ENCODE measurements around the gene SUN3. TPM values are rescaled to one million over a fixed set of nuclear protein-coding genes. Genes with fewer than 3 reads are reported as not detected.

The SUN3 gene
- total and polyA plus RNA-seq, 2 donors: 1.1 to 1.3 TPM

DNA sequence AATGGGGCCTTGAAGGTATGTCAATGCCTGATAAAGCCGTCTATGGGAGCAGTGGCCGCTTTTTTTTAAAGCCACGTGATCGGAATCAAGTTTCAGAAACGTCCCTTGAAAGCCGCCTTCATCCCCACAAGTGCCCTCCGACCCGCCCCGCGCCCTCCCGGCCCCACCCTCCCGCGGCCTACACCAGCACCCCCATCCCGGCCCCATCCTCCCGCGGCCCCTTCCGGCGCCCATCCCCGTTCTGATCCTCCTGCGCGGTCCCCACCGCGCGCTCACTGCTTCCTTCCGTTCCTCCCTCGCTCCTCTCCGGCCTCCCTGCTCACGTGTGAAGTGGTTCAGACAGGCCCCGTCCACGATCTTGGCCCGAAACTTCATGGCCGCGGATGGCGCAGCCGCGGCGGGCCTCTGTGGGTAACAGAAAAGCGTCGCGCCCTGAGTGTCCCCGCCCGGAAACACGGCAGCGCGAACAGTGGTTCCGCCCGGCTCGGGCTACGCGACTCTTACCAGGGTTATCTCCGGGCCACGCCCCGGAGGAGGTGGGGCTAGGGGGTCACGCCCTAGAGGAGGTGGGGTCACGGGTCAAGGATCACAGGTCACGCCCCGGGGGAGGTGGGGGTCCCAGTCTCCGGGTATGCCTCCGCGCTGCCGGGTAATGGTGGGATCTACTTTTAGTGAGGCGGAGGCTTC is 49.6 kb downstream of the SUN3 start, which contains the start of gene HUS1:
HUS1 (minus strand) TSS at position 471 of the 687 bp plus-strand sequence; CDS start at position 375, 96 bp downstream.
- Histone ChIP-seq H3K27me3 (ENCODE audit: control insufficient read depth in 2 of 2, insufficient read depth in 1 of 2, low read length in 1 of 2) (no peaks in the 10 kb centered on the region), H3K4me3 (ENCODE audit: low read length in 2 of 2) (peak within 1 kb of the TSS; percentile 58 to 88), H3K9me3 (ENCODE audit: control insufficient read depth in 2 of 2, insufficient read depth in 1 of 2, low read length in 1 of 2) (no peaks in the 10 kb centered on the region), H3K4me1 (ENCODE audit: control insufficient read depth in 2 of 2, insufficient read depth in 2 of 2, low read length in 2 of 2) (peaks cover 3 to 9% of the 10 kb centered on the region in 2 donors), H3K27ac (ENCODE audit: low read depth in 1 of 2, low read length in 1 of 2) (peak within 1 kb of the TSS; percentile 91 to 93), H3K36me3 (ENCODE audit: control insufficient read depth in 2 of 2, insufficient read depth in 2 of 2, low read length in 1 of 2) (peaks cover 32 to 35% of the 10 kb centered on the region in 2 donors)
- DNase-seq (ENCODE audit: low read depth in 6 of 9, low spot score in 9 of 9): peak; percentile 73 to 95 (median 86)
- WGBS: 3% methylated on average over 62 of the region's 62 CpGs

- H3K27me3 ChIP-seq (ENCODE audit: control insufficient read depth in 2 of 2, insufficient read depth in 1 of 2, low read length in 1 of 2): no peaks in the 10 kb centered on the region
- WGBS: 29% methylated on average over 4 of the region's 4 CpGs
- peak in 2 of 9 donors; percentile 18 for DNase-seq (ENCODE audit: low read depth in 6 of 9, low spot score in 9 of 9)
- H3K4me3 ChIP-seq (ENCODE audit: low read length in 2 of 2): peak overlapping the region; percentile 58 to 88
- H3K27ac ChIP-seq (ENCODE audit: low read depth in 1 of 2, low read length in 1 of 2): peak overlapping the region; percentile 91 to 93
- H3K9me3 ChIP-seq (ENCODE audit: control insufficient read depth in 2 of 2, insufficient read depth in 1 of 2, low read length in 1 of 2): no peaks in the 10 kb centered on the region
- H3K4me1 ChIP-seq (ENCODE audit: control insufficient read depth in 2 of 2, insufficient read depth in 2 of 2, low read length in 2 of 2): peaks cover 3 to 9% of the 10 kb centered on the region in 2 donors
- peaks cover 38 to 40% of the 10 kb centered on the region in 2 donors for H3K36me3 ChIP-seq (ENCODE audit: control insufficient read depth in 2 of 2, insufficient read depth in 2 of 2, low read length in 1 of 2)
These were observed 50.1 kb downstream of the SUN3 start for GRCh38 chr7:47978790-47979144.

DNA sequence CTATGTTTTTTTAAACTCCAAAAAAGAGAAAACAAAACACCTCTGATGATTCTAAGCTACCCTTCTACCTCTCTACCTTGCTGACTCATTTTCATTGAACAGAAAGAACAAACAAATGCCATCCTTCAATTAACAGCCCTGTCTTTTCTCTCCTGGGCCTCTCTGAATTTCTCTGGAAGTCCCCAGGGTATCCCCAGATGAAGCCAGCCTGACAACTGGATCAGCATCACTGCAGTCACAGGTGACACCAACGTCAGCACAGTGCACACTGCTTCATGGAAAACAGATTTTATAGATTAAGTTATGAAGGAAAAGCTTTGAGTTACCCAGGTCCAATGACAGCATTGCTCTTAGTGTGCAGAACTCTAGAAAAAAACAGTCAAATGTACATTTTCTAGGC is 55.2 kb downstream of the SUN3 start:
- H3K27me3 ChIP-seq (ENCODE audit: control insufficient read depth in 2 of 2, insufficient read depth in 1 of 2, low read length in 1 of 2): no peaks in the 10 kb centered on the region
- no peak for DNase-seq (ENCODE audit: low read depth in 6 of 9, low spot score in 9 of 9)
- no peaks in the 10 kb centered on the region for H3K9me3 ChIP-seq (ENCODE audit: control insufficient read depth in 2 of 2, insufficient read depth in 1 of 2, low read length in 1 of 2)
- H3K4me3 ChIP-seq (ENCODE audit: low read length in 2 of 2): no peak overlapping the region
- H3K36me3 ChIP-seq (ENCODE audit: control insufficient read depth in 2 of 2, insufficient read depth in 2 of 2, low read length in 1 of 2): peaks cover 43 to 61% of the 10 kb centered on the region in 2 donors
- no peak overlapping the region for H3K27ac ChIP-seq (ENCODE audit: low read depth in 1 of 2, low read length in 1 of 2)
- peaks cover 2 to 5% of the 10 kb centered on the region in 2 donors for H3K4me1 ChIP-seq (ENCODE audit: control insufficient read depth in 2 of 2, insufficient read depth in 2 of 2, low read length in 2 of 2)
- 91% methylated on average over 1 of the region's 1 CpG for WGBS

- no peak for DNase-seq (ENCODE audit: low read depth in 6 of 9, low spot score in 9 of 9)
- Histone ChIP-seq H3K36me3 (ENCODE audit: control insufficient read depth in 2 of 2, insufficient read depth in 2 of 2, low read length in 1 of 2) (peaks cover 40 to 66% of the 10 kb centered on the region in 2 donors), H3K27ac (ENCODE audit: low read depth in 1 of 2, low read length in 1 of 2) (no peak overlapping the region), H3K4me1 (ENCODE audit: control insufficient read depth in 2 of 2, insufficient read depth in 2 of 2, low read length in 2 of 2) (no peaks in the 10 kb centered on the region), H3K27me3 (ENCODE audit: control insufficient read depth in 2 of 2, insufficient read depth in 1 of 2, low read length in 1 of 2) (no peaks in the 10 kb centered on the region), H3K9me3 (ENCODE audit: control insufficient read depth in 2 of 2, insufficient read depth in 1 of 2, low read length in 1 of 2) (no peaks in the 10 kb centered on the region), H3K4me3 (ENCODE audit: low read length in 2 of 2) (no peak overlapping the region)
- 90% methylated on average over 1 of the region's 1 CpG for WGBS
These were observed 58.1 kb downstream of the SUN3 start for GRCh38 chr7:47970761-47971160.

DNA sequence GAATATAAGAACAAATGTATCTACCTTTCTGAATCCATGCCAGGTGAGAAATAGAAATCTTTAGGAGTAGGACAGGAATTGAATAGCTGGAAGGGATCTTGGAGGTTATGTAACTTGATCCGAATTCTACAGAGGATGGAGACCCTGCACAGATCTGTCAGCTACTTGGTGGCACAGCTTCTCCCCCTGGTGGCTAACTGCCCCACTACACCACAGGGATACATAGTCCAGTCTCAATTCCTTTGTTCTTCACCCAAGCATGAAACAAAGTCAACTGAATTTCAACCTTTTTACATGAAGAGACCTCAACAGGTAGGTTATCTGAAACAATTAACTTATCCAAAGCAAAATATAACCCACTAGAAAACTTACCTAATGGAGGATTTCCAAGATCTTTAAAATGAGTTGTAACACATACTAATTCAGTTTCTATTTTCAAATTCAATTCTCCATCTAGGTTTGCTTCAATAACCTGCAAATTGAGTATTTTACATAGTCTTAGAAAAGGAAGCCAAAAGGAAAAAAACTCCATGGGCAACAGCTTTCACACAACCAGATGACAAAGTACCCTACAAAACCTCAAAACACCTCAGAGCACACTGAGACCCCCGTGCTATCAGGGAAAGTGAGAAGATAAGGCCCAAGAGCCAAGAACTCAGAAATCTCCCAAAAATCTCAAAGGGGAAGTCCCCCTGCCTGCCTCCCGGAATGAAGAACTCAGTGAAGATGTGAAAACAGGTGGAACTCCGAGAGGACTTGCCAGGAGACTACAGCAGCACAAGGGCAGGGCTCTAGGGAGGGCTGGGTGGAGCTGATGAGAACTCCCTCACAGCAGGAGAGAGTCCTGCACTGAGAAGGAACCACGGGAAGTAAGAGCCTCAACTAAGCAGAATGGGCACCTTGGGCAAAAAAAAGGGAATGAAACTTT is 59.8 kb downstream of the SUN3 start:
- Histone ChIP-seq H3K9me3 (ENCODE audit: control insufficient read depth in 2 of 2, insufficient read depth in 1 of 2, low read length in 1 of 2) (no peaks in the 10 kb centered on the region), H3K36me3 (ENCODE audit: control insufficient read depth in 2 of 2, insufficient read depth in 2 of 2, low read length in 1 of 2) (peaks cover 43 to 68% of the 10 kb centered on the region in 2 donors), H3K4me1 (ENCODE audit: control insufficient read depth in 2 of 2, insufficient read depth in 2 of 2, low read length in 2 of 2) (no peaks in the 10 kb centered on the region), H3K4me3 (ENCODE audit: low read length in 2 of 2) (no peak overlapping the region), H3K27ac (ENCODE audit: low read depth in 1 of 2, low read length in 1 of 2) (no peak overlapping the region), H3K27me3 (ENCODE audit: control insufficient read depth in 2 of 2, insufficient read depth in 1 of 2, low read length in 1 of 2) (no peaks in the 10 kb centered on the region)
- peak in 4 of 9 donors; percentile 13 to 57 (median 40) for DNase-seq (ENCODE audit: low read depth in 6 of 9, low spot score in 9 of 9)
- 90% methylated on average over 5 of the region's 5 CpGs for WGBS

- H3K27me3 ChIP-seq (ENCODE audit: control insufficient read depth in 2 of 2, insufficient read depth in 1 of 2, low read length in 1 of 2): no peaks in the 10 kb centered on the region
- no peak overlapping the region for H3K27ac ChIP-seq (ENCODE audit: low read depth in 1 of 2, low read length in 1 of 2)
- over 99% methylated on average over 2 of the region's 2 CpGs for WGBS
- no peaks in the 10 kb centered on the region for H3K9me3 ChIP-seq (ENCODE audit: control insufficient read depth in 2 of 2, insufficient read depth in 1 of 2, low read length in 1 of 2)
- DNase-seq (ENCODE audit: low read depth in 6 of 9, low spot score in 9 of 9): no peak
- peaks cover 44 to 62% of the 10 kb centered on the region in 2 donors for H3K36me3 ChIP-seq (ENCODE audit: control insufficient read depth in 2 of 2, insufficient read depth in 2 of 2, low read length in 1 of 2)
- no peak overlapping the region for H3K4me3 ChIP-seq (ENCODE audit: low read length in 2 of 2)
- no peaks in the 10 kb centered on the region for H3K4me1 ChIP-seq (ENCODE audit: control insufficient read depth in 2 of 2, insufficient read depth in 2 of 2, low read length in 2 of 2)
These were observed 61.2 kb downstream of the SUN3 start for GRCh38 chr7:47967708-47968107.

DNA sequence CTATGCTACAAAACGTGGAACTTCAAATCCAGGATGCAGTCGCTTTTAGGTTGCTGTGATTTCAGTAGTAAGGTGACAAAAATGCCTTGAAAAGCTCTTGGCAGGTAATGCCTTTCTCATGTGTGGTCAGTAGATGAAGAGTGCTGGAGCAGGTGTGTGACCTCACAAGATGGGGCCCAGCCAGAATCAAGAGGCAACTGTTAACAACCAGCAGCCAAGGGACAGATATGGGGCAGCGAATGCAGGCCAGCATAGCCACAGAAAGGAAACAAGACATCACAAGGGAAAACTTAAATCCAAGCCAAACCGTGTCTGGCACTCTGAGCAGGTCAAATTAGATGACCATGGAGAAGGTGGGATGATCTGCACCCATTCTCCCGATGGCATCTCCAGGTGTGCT is 61.8 kb downstream of the SUN3 start:
- H3K4me1 ChIP-seq (ENCODE audit: control insufficient read depth in 2 of 2, insufficient read depth in 2 of 2, low read length in 2 of 2): no peaks in the 10 kb centered on the region
- WGBS: 97% methylated on average over 5 of the region's 5 CpGs
- H3K27me3 ChIP-seq (ENCODE audit: control insufficient read depth in 2 of 2, insufficient read depth in 1 of 2, low read length in 1 of 2): no peaks in the 10 kb centered on the region
- no peaks in the 10 kb centered on the region for H3K9me3 ChIP-seq (ENCODE audit: control insufficient read depth in 2 of 2, insufficient read depth in 1 of 2, low read length in 1 of 2)
- H3K27ac ChIP-seq (ENCODE audit: low read depth in 1 of 2, low read length in 1 of 2): no peak overlapping the region
- no peak for DNase-seq (ENCODE audit: low read depth in 6 of 9, low spot score in 9 of 9)
- H3K36me3 ChIP-seq (ENCODE audit: control insufficient read depth in 2 of 2, insufficient read depth in 2 of 2, low read length in 1 of 2): peaks cover 50 to 64% of the 10 kb centered on the region in 2 donors
- H3K4me3 ChIP-seq (ENCODE audit: low read length in 2 of 2): no peak overlapping the region

- 68% methylated on average over 5 of the region's 5 CpGs for WGBS
- no peak for DNase-seq (ENCODE audit: low read depth in 6 of 9, low spot score in 9 of 9)
- peaks cover 57 to 73% of the 10 kb centered on the region in 2 donors for H3K36me3 ChIP-seq (ENCODE audit: control insufficient read depth in 2 of 2, insufficient read depth in 2 of 2, low read length in 1 of 2)
These were observed 63.5 kb downstream of the SUN3 start for GRCh38 chr7:47965456-47965855.

GRCh38 chr7:47962262-47962661 is 66.6 kb downstream of the SUN3 start:
- WGBS: 99% methylated on average over 3 of the region's 3 CpGs

More at GRCh38 chr7:47965456-47965855, 63.5 kb downstream of the SUN3 start:
- no peaks in the 10 kb centered on the region for H3K4me1 ChIP-seq (ENCODE audit: control insufficient read depth in 2 of 2, insufficient read depth in 2 of 2, low read length in 2 of 2)
- H3K9me3 ChIP-seq (ENCODE audit: control insufficient read depth in 2 of 2, insufficient read depth in 1 of 2, low read length in 1 of 2): no peaks in the 10 kb centered on the region
- no peaks in the 10 kb centered on the region for H3K27me3 ChIP-seq (ENCODE audit: control insufficient read depth in 2 of 2, insufficient read depth in 1 of 2, low read length in 1 of 2)
- no peak overlapping the region for H3K4me3 ChIP-seq (ENCODE audit: low read length in 2 of 2)
- no peak overlapping the region for H3K27ac ChIP-seq (ENCODE audit: low read depth in 1 of 2, low read length in 1 of 2)

More at GRCh38 chr7:47962262-47962661, 66.6 kb downstream of the SUN3 start:
- H3K36me3 ChIP-seq (ENCODE audit: control insufficient read depth in 2 of 2, insufficient read depth in 2 of 2, low read length in 1 of 2): peaks cover 54 to 61% of the 10 kb centered on the region in 2 donors
- H3K27ac ChIP-seq (ENCODE audit: low read depth in 1 of 2, low read length in 1 of 2): no peak overlapping the region
- DNase-seq (ENCODE audit: low read depth in 6 of 9, low spot score in 9 of 9): no peak
- H3K9me3 ChIP-seq (ENCODE audit: control insufficient read depth in 2 of 2, insufficient read depth in 1 of 2, low read length in 1 of 2): no peaks in the 10 kb centered on the region
- no peak overlapping the region for H3K4me3 ChIP-seq (ENCODE audit: low read length in 2 of 2)
- H3K27me3 ChIP-seq (ENCODE audit: control insufficient read depth in 2 of 2, insufficient read depth in 1 of 2, low read length in 1 of 2): no peaks in the 10 kb centered on the region
- H3K4me1 ChIP-seq (ENCODE audit: control insufficient read depth in 2 of 2, insufficient read depth in 2 of 2, low read length in 2 of 2): no peaks in the 10 kb centered on the region
